ENCODE results near the gene BMF.

DNA sequence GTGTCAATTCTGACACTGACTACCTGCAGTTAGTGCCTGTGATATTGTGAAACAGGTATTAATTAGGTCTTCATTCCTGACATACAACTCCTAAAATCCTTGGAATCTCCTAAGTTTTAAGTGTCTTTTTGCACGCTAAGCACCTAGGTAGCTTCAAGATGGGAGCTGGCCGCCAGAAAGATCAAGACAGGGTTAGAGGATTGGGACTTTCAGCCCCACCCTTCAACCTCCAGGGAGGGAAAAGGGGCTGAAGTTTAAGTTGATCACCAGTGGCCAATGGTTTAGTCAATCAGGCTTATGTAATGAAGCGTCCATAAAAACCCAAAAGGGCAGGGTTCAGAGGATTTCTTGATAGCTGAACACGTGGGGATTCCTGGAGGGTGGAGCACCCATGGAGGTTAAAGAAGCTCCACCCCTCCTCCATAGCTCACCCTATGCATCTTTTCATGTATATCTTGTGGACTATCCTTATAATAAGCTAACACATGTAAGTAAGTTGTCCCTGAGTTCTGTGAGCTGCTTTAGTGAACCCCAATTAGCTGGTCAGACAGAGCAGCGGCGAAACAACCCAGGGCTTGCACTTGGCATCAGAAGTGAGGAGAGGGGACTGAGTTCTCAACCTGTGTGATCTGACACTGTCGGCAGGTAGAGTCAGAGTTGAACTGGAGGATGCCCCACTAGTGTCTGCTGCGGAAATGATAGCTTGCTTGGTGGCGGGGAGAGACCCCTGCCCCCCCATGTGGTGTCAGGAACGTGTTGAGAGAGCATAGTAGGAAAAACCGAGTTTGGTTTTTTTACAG is 56.9 kb downstream of the BMF start:
- TF ChIP-seq, protein P1, sequence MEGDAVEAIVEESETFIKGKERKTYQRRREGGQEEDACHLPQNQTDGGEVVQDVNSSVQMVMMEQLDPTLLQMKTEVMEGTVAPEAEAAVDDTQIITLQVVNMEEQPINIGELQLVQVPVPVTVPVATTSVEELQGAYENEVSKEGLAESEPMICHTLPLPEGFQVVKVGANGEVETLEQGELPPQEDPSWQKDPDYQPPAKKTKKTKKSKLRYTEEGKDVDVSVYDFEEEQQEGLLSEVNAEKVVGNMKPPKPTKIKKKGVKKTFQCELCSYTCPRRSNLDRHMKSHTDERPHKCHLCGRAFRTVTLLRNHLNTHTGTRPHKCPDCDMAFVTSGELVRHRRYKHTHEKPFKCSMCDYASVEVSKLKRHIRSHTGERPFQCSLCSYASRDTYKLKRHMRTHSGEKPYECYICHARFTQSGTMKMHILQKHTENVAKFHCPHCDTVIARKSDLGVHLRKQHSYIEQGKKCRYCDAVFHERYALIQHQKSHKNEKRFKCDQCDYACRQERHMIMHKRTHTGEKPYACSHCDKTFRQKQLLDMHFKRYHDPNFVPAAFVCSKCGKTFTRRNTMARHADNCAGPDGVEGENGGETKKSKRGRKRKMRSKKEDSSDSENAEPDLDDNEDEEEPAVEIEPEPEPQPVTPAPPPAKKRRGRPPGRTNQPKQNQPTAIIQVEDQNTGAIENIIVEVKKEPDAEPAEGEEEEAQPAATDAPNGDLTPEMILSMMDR (IDR thresholded peaks at IDR 0.05), result no peak
- TF ChIP-seq POLR2A (IDR thresholded peaks at IDR 0.05), result no peak

Data from body of pancreas (tissue), 4 donors.